ENCODE measurements around the gene UPK3BL2.
"Not testable (repeated sequence)": the region's sequence is repeated elsewhere in the genome, so short reads cannot be mapped to it uniquely, and the experiment has no call there.

The UPK3BL2 gene

GRCh38 chr7:102535062-102535615, 8.4 kb downstream of the UPK3BL2 start:
- DNase-seq (ENCODE audit: insufficient read length, low spot score); FAIRE-seq: not testable (repeated sequence)

DNA sequence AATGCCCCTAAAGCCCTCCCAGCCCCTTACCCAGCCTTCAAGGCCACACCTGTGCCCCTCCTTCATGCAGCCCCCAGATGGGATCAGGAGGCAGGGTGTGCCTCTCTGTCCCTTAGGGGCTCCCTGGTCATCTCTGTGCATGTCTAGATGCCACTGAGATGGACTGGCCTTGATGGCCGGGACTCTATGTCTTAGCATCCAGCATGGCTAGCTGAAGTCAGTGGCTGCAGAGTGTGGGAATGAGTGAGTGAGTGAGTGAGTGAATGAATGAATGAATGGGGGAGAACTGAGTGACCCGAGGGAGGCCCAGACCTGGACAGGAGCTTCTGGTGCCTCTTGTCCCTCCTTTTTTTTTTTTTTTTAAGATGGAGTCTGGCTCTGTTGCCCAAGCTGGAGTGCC, 11.4 kb downstream of the UPK3BL2 start:
- FAIRE-seq; DNase-seq (ENCODE audit: insufficient read length, low spot score): not testable (repeated sequence)

- not testable (repeated sequence) for FAIRE-seq; DNase-seq (ENCODE audit: insufficient read length, low spot score)
Measured at GRCh38 chr7:102531583-102531982, 11.9 kb downstream of the UPK3BL2 start.

DNA sequence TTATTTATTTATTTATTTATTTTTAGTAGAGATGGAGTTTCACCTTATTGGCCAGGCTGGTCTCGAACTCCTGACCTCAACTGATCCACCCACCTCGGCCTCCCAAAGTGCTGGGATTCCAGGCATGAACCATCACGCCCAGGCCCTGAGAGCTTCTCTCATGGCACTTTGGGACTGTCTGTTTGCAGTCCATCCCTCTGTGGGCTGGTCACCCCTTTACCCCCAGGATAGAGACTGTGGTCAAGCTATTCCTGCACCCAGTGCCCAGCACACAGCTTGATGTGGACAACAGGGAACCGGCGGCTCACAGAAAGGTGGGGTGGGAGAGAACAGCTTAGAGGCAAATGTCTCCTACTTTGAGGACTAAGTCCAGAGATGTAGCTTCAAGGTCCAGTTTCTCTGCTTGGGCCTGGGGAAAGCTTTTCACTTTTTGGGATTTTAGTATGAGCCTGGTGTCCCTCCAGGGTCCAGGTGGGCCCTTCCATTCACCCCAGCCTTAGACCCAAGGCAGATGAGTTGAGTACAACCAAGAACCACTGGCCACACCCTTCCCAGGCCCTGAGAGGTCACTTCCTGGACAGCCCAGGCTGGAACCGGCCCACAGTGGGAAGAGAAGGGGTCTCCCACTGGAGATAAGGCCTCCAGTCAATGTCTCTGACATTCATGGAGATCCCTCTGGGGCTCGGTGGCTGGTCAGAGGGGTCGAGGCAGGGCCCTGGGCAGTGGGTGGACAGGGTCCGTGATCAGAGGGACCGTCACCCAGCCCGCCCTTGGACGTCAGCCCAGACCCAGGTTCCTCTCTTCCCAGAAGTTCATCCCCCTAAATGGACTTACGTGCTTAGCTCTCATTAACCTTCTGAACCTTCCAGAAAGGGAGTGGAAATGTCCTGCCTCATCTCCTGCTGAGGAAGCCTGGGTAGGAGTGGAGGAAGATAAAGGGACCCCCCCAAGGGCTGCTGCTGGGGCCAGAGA, 15.4 kb downstream of the UPK3BL2 start:
- DNase-seq (ENCODE audit: insufficient read length, low spot score); FAIRE-seq: not testable (repeated sequence)

- FAIRE-seq; DNase-seq (ENCODE audit: insufficient read length, low spot score): not testable (repeated sequence)
Measured at GRCh38 chr7:102527182-102527581, 16.3 kb downstream of the UPK3BL2 start.

DNA sequence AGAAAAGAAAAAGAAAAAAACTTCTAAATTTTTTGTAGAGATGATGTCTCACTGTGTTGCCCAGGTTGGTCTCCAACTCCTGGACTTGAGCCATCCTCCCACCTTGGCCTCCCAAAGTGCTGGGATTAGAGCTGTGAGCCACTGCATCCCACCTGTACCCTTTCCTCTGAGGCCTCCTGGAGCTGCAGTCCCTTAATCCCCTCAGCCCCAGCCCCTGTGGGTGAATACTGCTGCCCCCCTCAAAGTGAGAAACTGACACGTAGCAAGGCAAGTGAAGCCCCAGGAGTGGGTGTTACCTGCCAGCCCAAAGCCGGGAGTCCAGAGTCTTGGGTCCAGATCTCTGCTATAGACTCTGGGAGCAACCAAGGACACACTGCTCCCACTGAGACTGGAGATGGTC, 18.7 kb downstream of the UPK3BL2 start:
- not testable (repeated sequence) for FAIRE-seq; DNase-seq (ENCODE audit: insufficient read length, low spot score)

GRCh38 chr7:102520797-102521196, 22.7 kb downstream of the UPK3BL2 start:
- FAIRE-seq, result not testable (repeated sequence)

DNA sequence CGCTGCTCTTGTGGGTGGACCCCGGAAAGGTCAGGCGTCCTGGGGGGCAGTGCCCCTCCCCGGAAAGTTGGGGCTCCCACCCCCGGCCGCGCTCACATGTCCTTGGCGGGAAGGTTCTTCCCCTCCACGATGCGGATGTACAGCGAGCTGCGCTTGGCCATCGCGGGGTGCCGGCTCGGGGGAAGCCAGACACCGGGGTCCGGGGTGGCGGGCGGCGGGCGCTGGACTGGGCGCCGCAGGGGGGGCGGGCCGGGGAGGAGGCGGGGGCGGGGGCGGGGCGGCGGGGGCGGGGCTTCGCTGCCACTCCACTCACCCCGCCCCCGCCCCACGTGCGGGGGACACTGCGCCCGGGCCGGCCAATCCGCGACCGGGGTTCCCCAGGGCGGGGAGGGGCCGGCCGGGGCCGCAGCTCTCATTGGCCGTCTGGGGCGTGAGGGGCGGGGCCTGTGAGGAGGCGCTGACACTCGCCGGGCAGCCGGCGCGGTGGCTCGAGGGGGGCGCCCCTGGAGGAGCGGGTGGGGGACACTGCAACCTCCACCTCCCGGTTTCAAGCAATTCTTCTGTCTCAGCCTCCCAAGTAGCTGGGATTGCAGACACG, 25.8 kb downstream of the UPK3BL2 start, which contains the start of gene RASA4B:
Gene RASA4B, minus strand, starts transcription at position 228 of the 598 bp plus-strand sequence. Its CDS starts 67 bp downstream, at position 161.
- not testable (repeated sequence) for DNase-seq (ENCODE audit: insufficient read length, low spot score); FAIRE-seq

More at GRCh38 chr7:102520797-102521196, 22.7 kb downstream of the UPK3BL2 start:
- not testable (repeated sequence) for DNase-seq (ENCODE audit: insufficient read length, low spot score)

DNA sequence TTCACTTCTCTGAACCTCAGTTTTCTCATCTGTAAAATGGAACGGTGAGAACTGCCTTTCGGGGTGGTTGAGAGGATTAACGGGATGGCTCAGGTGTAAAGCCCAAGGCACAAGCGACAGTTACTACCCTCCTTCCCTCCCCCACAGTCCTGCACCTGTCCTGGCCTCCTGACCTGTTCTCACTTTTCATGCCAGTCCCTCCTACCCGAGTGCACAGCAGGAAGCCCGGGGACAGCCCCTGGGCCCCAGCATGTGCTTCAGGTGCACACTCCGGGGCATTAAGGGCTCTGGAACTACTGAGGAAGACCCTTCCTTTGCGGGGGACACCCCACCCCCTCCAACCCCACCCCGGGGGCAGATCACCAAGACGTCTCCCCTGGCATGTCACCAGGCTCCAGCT, 26.5 kb downstream of the UPK3BL2 start:
- FAIRE-seq; DNase-seq (ENCODE audit: insufficient read length, low spot score): not testable (repeated sequence)

DNA sequence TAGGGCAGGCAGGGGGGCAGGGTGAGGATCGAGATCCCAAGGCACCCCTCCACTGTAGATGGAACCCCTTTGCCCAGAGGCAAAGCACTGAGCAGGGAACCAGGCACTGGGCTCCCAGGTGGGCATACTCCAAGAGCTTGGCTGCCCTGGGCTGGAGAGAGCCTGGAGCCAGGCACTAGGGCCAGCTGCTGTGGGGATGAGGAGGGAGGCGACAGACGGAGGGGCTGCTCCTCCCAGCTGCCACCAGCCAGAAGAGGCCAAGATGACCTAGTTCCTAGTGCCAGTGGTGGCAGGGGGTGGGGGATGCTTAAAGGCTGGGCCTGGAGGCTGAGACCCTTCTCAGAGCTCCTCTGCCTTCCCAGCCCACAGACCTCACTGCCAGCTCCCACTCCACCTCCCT, 27.6 kb downstream of the UPK3BL2 start:
- FAIRE-seq, result not testable (repeated sequence)

GRCh38 chr7:102514881-102515721, 28.4 kb downstream of the UPK3BL2 start:
- not testable (repeated sequence) for FAIRE-seq; DNase-seq (ENCODE audit: insufficient read length, low spot score)

More for the DNA sequence above, 27.6 kb downstream of the UPK3BL2 start:
- DNase-seq (ENCODE audit: insufficient read length, low spot score), result not testable (repeated sequence)

- not testable (repeated sequence) for FAIRE-seq; DNase-seq (ENCODE audit: insufficient read length, low spot score)
Measured at GRCh38 chr7:102512642-102513221, 30.8 kb downstream of the UPK3BL2 start.

DNA sequence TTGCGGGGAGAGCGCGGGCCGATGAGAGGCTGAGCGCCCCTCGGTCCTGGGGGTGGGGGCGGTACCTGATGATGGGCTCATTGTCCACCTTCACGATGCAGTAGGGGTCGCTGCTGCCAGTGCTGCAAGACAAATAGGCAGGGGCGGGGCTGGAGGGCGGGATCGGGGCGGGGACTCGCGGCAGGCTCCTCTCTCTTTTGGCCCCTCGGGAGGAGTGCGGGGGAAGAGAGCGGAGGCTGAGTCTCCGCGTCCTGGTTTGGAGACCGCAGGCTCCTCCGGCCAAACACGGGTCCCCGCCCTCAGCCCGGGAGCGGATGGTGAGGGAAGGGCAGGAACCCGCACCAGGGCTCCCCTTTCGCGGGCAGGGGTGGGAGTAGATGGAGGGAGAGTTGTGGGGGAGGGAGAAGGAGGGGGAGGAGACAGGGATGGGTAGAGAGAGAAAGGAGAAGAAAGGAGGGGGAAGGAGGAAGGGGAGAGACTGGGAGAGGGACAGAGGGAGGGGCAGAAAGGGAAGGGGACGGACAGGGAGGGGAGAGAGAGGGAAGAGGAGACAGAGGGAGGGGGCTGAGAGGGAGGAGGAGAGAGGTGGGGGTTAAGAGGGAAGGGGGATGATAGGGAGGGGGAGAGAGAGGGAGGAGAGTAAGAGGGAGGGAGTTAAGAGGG, 31.5 kb downstream of the UPK3BL2 start:
- FAIRE-seq; DNase-seq (ENCODE audit: insufficient read length, low spot score): not testable (repeated sequence)

DNA sequence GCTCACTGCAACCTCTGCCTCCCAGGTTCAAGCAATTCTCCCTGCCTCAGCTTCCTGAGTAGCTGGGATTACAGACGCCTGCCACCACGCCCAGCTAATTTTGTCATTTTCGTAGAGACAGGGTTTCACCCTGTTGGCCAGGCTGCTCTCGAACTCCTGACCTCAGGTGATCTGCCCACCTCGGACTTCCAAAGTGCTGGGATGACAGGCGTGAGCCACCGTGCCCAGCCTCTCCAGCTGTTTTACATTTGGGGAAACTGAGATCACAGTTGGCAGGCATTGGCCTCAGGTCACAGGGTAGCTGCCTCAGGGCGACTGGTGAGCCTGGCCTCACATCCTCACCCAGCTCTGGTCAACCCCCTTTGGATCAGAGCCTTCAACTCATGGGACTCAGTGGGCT, 32.9 kb downstream of the UPK3BL2 start:
- FAIRE-seq; DNase-seq (ENCODE audit: insufficient read length, low spot score): not testable (repeated sequence)

DNA sequence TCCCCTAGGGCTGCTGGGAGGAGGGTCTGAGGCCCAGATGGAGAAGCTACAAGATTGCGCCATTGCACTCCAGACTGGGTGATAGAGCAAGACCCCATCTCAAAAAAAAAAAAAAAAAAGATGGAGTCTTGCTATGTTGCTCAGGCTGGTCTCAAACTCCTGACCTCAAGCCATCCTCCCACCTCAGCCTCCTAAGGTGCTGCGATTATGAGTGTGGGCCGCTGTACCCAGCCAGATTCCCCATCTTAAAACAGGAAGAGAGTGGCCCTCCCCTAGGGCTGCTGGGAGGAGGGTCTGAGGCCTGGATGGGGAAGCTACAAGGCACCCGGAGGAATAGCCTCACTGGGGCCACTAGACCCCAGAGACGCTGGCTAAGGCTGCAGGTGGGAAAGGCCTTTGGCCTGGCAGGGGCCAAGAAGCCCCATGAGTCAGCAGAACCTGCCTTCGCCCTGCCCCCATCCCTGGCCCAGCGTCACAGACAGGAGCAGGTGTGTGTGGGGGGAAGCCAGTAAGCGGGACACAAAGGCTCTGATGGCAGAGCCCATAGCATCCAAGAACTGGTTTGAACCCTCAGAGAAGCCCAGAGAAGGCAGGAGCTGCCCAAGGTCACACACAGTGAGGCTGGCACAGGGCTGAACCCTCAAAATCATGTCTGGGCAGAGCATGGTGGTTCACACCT, 35.9 kb downstream of the UPK3BL2 start:
- not testable (repeated sequence) for FAIRE-seq

GRCh38 chr7:102505298-102506185, 38.0 kb downstream of the UPK3BL2 start:
- not testable (repeated sequence) for DNase-seq (ENCODE audit: insufficient read length, low spot score); FAIRE-seq

More for the DNA sequence above, 35.9 kb downstream of the UPK3BL2 start:
- not testable (repeated sequence) for DNase-seq (ENCODE audit: insufficient read length, low spot score)

DNA sequence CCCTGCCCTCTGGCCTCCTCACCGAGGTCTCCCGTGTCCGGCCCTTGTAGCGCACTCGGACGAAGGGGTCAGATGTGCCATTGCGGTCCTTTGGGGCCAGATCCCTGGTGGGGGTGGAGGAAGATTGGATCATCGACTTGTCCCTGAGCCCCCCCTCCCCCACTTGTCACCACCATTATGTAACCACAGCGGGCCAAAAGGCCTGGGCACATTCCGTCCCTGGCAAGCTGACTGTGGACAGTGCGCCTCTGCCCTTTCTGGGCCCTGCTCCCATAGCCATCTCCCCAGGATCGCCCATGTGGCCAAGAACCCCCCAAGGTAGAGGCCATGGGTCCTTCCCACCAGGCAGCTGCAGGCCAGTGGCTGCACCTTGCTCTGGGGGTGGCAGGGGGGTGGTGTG, 40.4 kb downstream of the UPK3BL2 start:
- DNase-seq (ENCODE audit: insufficient read length, low spot score); FAIRE-seq: not testable (repeated sequence)
